Stimulated activated CD8-positive, alpha-beta memory T cell treated with anti-CD3 and anti-CD28 coated beads, Interleukin-2, amount 100 ng/mL, for 1 hour (primary cell): ENCODE measurements around the gene PARD3B.

Source experiments
- DNase-seq, 2 donors: peaks; one replicate each; pipeline ENCODE4 v3.0.0-alpha.2; 2020; ENCODE audit warnings: low read depth in 2 of 2

The PARD3B gene

DNA sequence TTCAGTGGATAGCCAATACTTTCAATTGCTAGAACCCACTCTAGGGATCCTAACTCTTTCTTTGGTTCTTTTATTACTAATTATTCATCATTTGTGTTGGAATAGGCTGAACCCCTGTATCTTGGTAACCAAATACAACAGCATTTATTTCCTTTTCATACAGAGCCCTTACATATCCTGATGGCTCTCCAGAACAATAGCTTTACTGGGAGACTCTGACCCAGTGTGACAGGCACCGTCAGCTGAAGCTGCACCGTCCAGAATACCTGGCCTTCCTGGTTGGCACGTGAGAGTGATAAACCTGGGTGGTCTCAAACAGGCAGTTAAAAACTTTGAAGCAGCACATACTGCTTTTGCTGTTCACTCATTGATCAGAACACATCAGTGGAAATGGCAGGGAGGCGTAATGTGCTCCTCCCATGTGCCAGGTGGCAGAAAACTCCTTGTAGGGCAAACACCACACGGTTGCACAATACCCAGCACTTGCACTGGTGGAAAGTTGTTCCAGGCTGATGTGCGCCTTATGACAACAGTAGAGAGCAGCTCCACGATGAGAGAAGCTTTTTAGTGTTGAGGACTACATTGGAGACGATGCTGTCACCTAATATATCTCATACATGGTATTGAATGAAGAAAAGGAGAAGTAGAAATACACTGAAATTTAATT, 456.2 kb downstream of the PARD3B start:
- DNase-seq, result no peak

GRCh38 chr2:205002390-205002789, 457.1 kb downstream of the PARD3B start:
- no peak for DNase-seq

GRCh38 chr2:205003288-205003687, 458.0 kb downstream of the PARD3B start:
- DNase-seq, result no peak

- DNase-seq, result no peak
These were observed 464.9 kb downstream of the PARD3B start for GRCh38 chr2:205010196-205010595.

- no peak for DNase-seq
These were observed 465.8 kb downstream of the PARD3B start for GRCh38 chr2:205011031-205011430.

DNA sequence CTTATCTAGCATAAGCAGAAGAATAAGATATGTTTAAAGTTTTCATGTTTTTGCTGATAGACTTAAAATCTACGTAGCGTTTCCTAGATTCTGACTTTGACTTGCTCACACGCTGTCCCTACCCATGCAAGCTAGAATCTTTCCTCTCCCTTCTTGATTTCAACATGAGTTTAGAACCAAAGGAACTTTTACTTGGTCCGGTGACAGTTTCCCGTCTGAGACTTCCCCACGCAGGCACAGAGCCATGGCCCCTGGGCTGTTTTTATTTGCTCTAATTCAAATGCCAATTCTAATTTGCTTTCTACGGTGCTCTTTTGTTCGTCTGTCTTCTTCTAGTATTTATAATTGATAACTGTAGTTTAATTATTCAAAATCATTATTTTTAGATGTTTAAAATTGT, 467.7 kb downstream of the PARD3B start:
- no peak for DNase-seq

DNA sequence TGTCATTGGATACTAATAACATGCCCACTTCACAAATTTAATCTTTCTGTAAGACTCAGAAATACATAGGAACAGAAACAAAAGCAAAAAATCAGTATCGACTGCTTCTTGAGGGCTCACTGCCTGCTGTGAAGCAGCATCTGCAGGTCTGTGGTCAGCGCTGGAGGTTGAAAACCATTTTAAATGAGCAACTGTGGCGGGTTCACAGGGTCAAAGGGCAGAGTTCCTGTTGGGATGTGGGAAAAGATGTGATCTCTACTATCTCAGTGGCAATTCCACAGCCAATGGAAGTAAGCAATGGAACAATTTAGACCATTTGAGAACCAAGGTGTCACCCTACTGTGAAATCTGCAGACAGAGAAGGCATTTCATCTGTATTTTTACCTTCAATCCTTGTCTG, 468.3 kb downstream of the PARD3B start:
- no peak for DNase-seq

- DNase-seq, result no peak
These were observed 468.9 kb downstream of the PARD3B start for GRCh38 chr2:205014201-205014600.

- DNase-seq, result no peak
These were observed 472.1 kb downstream of the PARD3B start for GRCh38 chr2:205017381-205017780.

DNA sequence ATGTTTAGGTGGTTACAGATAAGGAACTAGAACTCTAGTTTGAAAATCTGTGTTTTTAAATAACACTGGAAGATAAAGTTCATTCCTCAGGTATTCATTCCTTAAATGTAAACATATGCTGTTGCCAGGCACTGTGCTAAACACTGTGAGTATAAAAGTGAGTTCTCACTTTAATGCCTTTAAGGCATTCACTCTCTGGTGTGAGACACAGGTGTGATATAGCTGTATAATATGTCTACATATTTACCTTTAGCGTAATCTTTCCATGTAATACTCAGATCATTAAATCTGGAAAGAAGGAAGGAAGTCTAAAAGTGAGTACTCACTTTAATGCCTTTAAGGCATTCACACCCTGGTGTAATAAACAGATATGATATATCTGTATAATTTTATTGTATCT, 472.6 kb downstream of the PARD3B start:
- no peak for DNase-seq

DNA sequence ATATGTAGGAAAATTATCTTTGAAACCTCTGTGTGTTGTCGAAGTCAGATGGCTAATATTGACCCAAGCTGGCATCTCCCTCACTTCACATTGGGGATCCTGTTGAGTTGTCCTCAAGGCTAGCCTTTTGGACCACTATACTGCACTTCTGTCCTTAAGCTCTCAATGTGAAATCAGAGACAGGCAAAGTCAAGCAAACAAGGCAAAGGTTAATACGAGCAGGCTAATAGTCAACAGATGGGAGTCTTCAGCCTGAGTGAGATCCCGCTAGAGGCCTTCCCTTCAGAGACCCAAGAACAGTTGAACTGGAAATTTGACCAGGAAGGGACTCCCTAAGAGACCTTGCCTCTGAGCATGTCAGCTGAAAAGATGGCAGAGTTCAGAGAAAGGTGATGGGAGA, 475.4 kb downstream of the PARD3B start:
- DNase-seq, result no peak

DNA sequence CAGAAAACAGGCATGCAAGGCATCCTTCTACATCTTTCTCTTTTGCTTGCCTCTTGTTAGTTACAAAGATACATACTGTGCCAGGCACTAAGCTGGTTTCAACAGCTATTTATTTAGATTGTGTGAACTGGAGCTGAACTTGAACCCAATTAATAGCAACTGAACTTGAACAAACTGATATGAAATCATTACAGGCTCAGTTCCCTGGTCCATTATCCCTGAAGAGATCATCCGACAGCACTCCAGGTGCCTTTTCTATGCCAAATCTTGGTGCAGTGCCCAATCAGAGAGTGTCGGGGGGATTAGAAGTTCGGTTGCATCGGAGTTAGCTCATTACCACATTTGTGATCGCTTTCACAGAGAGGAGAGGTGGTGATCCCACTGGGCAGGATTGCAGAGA, 477.6 kb downstream of the PARD3B start:
- DNase-seq, result no peak

DNA sequence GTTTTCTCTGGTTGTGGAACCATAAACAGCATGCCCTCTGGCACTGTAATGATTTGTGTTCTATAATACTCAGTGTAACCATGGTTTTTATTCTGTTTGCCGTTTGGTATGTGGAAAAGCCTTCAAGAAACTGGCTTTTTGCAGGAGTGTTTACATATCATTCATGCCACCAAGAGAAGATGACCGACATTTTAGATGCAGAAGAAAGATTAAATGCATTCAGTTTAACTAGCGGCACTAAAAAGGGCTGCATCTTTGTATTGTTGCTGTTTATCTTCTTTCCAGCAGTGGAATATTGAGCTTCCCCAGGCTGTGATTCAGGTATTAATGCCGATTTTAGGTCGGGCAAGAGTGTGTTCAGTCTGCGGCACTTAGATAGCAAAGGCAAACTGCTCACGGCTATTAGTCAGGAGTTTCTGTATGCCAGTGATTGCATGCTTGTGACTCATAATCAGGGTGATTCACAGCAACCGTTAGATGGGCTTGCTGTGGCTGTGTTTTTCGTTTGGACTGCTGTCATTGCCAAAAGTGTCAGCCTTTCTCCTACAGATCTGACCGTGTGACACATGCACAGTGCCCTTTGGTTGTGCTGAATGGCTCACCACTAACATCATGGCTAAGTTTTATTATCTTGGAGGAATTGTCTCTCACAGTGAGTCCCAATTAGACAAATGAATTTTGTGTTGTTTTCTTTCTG, 479.7 kb downstream of the PARD3B start:
- no peak for DNase-seq

DNA sequence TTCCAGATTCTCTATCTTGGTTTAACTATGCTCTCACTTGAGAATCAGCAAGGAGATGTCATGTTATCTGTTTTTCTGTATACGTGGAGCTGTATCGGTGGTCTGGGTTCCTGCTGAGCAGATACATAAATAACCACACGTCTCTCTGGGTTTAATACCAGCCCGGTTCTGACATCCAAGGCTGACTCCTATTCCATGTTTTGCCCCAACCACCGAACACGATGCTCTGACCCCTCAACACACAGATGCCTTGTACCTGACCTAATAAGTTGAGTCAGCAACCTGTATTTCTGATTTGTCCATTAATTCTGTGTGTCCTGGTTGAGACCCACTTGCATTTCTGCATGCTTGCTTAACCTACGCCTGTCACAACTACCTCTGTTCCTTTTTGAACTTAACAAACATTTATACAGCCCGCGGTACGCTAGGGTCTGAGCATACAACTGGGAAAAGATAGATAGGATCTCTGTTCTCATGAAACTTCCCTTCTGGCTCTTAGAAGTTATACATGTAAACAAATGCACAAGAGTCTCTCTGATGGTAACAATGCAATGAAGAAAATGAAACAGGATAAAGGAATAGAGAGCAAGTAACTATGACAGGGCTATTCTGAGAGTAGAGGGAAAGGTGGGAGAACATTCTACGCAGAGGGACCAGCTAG, 480.4 kb downstream of the PARD3B start:
- no peak for DNase-seq

- DNase-seq, result no peak
These were observed 485.4 kb downstream of the PARD3B start for GRCh38 chr2:205030695-205031094.

DNA sequence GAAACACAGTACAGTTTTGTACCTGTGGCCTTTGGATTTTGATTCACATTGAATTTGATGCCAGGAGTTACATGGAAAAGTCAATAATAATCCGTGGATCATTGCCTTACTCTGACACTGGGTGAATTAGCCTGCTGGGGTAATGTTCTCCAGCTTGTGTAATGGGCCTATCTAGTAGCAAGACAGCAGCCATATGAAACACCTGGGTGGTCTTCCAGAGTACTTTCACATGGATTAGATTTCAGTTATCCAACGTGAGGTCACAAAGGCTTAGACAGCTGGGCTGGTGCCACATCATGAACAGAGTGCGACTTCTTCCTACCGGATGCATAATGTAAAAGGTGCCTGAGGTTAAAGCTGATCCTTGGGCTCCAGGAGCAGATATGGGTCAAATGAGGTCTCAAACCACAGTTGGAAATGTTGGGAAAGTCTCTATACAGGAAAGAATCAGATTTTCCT, 486.8 kb downstream of the PARD3B start:
- DNase-seq, result no peak

DNA sequence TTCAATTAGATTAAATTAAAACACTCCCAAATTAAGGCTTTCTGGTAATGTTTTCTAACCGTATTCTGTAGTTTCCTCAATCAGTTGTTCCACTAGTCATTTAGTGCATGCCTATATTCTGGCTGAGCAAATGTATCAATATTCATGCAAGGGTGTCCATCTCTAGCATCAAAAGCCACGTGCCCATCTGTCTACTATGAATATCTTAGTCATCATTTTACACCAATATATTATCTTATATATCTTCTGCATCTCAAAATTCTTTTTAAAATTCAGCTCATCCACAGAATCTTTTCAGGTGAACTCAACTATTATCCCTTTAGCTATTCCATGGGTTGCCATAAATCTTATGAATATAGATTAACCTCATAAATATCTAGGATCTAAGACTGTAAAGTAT, 488.2 kb downstream of the PARD3B start:
- DNase-seq, result no peak

GRCh38 chr2:205034034-205034433, 488.8 kb downstream of the PARD3B start:
- no peak for DNase-seq

- no peak for DNase-seq
These were observed 495.0 kb downstream of the PARD3B start for GRCh38 chr2:205040323-205040722.

DNA sequence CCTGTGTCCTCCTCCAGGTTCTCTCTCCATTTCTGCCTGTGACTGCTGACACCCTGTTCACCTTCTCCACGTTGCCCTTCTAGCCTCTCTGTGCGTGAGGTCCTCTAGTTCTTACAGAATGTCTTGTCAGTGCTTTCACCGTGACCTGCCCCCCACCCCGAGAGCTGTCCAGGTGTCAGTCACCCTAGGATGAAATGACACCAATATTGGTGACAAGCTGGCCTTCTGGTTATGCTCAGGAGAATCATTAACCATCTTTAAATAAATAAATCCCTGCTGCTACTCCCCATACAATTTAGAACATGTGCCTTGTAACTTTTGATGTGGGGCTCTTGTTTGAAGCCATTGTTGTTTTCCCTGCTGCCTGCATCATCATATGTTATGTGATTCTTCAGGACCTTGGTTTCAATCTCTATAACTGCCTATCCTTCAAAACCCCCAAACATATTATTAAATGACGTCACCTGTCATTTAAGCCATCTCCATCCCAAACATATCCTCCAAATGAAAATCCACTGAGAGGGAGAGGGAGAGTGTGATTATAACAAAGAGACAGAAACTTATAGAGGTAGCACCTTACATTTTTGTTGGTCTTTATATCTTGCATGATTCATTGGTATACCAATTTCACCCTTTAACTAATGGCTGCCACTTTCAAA, 496.3 kb downstream of the PARD3B start:
- DNase-seq, result no peak

- DNase-seq, result no peak
These were observed 498.0 kb downstream of the PARD3B start for GRCh38 chr2:205043285-205043684.

DNA sequence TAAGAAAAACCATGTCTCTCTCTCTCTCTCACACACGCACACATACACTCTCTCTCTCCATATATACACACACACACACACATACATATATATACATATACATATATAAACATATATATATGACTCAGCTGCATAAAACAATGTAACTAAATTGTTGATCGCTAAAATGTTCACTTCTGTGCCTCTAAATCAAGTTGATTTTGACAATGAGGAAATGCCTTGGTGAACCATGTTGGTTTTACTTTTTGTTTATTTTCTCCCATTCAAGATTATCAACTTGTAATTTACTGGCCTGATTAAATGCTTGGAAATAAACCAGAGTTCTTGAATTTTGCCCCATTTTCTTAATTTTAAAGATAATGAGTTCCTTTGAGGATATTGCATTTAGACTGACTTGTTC, 500.4 kb downstream of the PARD3B start:
- no peak for DNase-seq
